Mucosa of descending colon (tissue), 3 donors: ENCODE data around the gene SMC3. TPM values are rescaled to one million over a fixed set of nuclear protein-coding genes. Genes with fewer than 3 reads are reported as not detected.
"Not testable (repeated sequence)": the region's sequence is repeated elsewhere in the genome, so short reads cannot be mapped to it uniquely, and the experiment has no call there.

Source experiments
- ATAC-seq: fragments of 200-7000 bp; cut with Tn5 transposase; one replicate; pipeline ENCODE4 v1.9.1; 2020; ENCODE audit warnings: mild to moderate bottlenecking, moderate library complexity
- DNase-seq, 3 donors: peaks; one replicate each; pipeline ENCODE4 v3.0.0-alpha.2; 2020
- H3K36me3 ChIP-seq: fragments of 200-600 bp; one replicate; pipeline ENCODE4 v1.8.0; 2021; ENCODE audit warnings: low read depth, mild to moderate bottlenecking
- H3K4me1 ChIP-seq: fragments of 200-600 bp; one replicate; pipeline ENCODE4 v1.8.0; 2021; ENCODE audit warnings: low read depth, mild to moderate bottlenecking
- H3K4me3 ChIP-seq: fragments of 200-600 bp; one replicate; pipeline ENCODE4 v1.8.0; 2021; ENCODE audit warnings: mild to moderate bottlenecking
- H3K9me3 ChIP-seq: fragments of 200-600 bp; one replicate; pipeline ENCODE4 v1.8.0; 2021; ENCODE audit warnings: mild to moderate bottlenecking
- intact Hi-C, 2 donors: fragments of 100-400 bp; cut with DNase I in 1 of 2; cut with micrococcal nuclease in 1 of 2; formaldehyde crosslinking; loops; one replicate each; pipeline versions ENCODE4 v1.11.0 to v1.11.1; 2022; cut with DNase I, micrococcal nuclease
- total RNA-seq, 3 donors: library from RNA; stranded (reverse); fragmentation: NEBNext Ultra II Directional in 2 of 3; extraction: Animal tissue kit (Norgen Biotek cat#: 25700) in 2 of 3; gene quantifications; one replicate each; pipeline versions ENCODE4 v1.2.1 to v1.2.4, GENCODE V29; 2021 to 2023
- TF ChIP-seq, protein P1 (sequence below): fragments of 200-600 bp; IDR thresholded peaks from one replicate; pipeline ENCODE4 v1.8.0; 2022; ENCODE audit warnings: antibody characterized with exemption, mild to moderate bottlenecking
- donor health status: DM: no; HTN: no; CAD: no; lungs with moderate emphysema.
- donor health status: DM: no; HTN: no; CAD: no.
- donor health status: DM: no; HTN: yes; CAD: no.

SMC3 gene
- total RNA-seq, 3 donors from 2014 or later: 24.1 to 36.3 (median 27.3) TPM

DNA sequence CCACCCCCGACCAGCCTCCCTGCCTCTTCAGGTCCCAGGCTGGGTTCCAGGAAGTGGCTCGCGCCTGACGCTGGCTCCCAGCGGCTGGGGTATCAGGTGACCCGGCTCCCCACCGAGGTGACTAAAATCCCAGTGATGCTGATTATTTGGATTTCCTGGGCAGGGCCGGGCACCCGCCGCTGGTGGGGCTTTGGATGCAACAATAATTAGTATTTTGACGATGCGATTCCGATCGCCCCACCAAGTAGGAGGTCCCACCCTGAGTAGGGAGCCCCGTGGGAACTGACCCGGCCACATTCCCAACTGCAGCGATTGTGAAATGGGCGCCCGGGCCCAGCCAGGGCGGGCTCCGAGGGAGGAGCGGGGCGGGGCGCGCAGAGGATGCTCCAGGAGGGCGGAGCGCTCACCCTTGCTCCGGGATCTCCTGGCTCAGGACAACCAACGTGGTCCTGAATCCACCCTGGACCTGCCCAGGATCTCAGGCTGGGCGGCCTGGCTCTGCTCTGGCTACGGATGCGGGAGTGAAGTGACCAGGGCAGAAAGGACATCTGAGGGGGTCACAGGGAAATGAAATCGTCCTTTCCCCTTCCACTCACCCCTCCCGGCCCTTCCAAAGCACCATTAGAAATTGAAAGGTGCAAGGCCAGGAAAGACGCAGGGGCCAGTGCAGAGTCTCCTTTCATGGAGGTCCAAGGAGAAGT is 37.2 kb upstream of the SMC3 start:
- ATAC-seq: peak; percentile 72
- H3K4me3 ChIP-seq: no peak overlapping the region
- no peaks in the 10 kb centered on the region for H3K36me3 ChIP-seq
- DNase-seq: peak in 2 of 3 donors; percentile 36 to 53
- intact Hi-C loops: no loop called here
- H3K9me3 ChIP-seq: no peaks in the 10 kb centered on the region
- H3K4me1 ChIP-seq: no peaks in the 10 kb centered on the region
- TF ChIP-seq, protein P1, sequence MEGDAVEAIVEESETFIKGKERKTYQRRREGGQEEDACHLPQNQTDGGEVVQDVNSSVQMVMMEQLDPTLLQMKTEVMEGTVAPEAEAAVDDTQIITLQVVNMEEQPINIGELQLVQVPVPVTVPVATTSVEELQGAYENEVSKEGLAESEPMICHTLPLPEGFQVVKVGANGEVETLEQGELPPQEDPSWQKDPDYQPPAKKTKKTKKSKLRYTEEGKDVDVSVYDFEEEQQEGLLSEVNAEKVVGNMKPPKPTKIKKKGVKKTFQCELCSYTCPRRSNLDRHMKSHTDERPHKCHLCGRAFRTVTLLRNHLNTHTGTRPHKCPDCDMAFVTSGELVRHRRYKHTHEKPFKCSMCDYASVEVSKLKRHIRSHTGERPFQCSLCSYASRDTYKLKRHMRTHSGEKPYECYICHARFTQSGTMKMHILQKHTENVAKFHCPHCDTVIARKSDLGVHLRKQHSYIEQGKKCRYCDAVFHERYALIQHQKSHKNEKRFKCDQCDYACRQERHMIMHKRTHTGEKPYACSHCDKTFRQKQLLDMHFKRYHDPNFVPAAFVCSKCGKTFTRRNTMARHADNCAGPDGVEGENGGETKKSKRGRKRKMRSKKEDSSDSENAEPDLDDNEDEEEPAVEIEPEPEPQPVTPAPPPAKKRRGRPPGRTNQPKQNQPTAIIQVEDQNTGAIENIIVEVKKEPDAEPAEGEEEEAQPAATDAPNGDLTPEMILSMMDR: no peak

DNA sequence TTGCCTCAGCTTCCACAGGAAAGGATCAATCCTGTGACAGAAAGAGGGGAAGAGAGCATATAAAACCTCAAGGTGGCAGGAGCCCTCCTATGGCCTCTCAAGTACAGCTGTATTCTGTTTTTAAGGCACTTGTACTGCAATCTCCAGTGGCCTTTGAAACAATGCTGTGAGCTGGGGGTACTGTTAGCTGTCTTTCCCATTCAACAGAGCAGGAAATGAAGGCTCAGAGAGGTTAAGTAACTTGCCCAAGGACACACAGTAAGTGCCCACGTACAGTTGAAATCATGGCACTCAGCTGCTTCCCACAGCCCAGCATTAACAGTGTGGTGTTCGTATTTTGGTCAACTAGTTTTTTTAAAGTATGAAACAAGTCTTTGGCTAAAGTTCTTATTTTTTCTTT is 35.8 kb upstream of the SMC3 start:
- ATAC-seq: no peak
- TF ChIP-seq, protein P1: no peak
- intact Hi-C loops: no loop called here

DNA sequence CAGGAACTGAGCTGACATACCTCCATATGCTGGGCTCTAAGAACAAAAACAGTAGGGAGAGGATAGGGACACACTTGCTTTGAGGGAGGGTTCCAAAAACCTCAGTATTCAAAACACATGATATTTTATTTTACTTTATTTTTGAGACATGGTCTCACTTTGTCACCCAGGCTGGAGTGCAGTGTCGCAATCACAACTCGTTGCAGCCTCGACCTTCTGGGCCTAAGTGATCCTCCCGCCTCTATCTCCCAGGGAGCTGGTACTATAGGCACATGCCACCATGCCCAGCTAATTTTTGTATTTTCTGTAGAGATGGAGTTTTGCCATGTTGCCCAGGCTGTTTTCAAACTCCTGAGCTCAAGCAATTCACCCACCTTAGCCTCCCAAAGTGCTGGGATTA is 34.9 kb upstream of the SMC3 start:
- intact Hi-C loops, DNase-seq, H3K4me1 ChIP-seq, H3K9me3 ChIP-seq, H3K4me3 ChIP-seq, ATAC-seq, H3K36me3 ChIP-seq: not testable (repeated sequence)

More for the DNA sequence above, 35.8 kb upstream of the SMC3 start:
- no peaks in the 10 kb centered on the region for H3K4me1 ChIP-seq
- no peaks in the 10 kb centered on the region for H3K9me3 ChIP-seq
- H3K4me3 ChIP-seq: no peak overlapping the region
- no peaks in the 10 kb centered on the region for H3K36me3 ChIP-seq
- DNase-seq: no peak

DNA sequence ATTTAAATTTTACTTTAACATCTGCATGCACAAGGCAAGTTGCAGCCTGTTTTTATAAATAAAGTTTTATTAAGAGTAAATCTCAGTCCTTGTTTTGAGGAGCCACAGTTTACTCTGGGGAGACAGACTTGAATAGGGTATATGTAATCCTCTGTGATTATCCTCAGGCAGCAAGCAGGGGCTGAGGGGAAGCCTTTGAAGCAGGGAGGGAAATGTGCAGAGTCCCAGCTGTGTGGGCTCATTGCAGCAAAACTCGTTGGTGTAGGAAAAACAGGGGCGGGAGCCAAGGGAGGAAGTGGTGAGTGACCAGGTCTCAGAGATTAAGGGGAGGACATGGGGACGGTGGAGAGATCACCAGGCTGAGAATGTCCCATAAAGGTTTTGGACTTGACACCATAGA is 34.3 kb upstream of the SMC3 start:
- DNase-seq (no peak), ATAC-seq (no peak)
- no peaks in the 10 kb centered on the region for H3K36me3 ChIP-seq
- no peaks in the 10 kb centered on the region for H3K9me3 ChIP-seq
- TF ChIP-seq, protein P1: no peak
- intact Hi-C loops: no loop called here
- H3K4me1 ChIP-seq: no peaks in the 10 kb centered on the region
- no peak overlapping the region for H3K4me3 ChIP-seq

DNA sequence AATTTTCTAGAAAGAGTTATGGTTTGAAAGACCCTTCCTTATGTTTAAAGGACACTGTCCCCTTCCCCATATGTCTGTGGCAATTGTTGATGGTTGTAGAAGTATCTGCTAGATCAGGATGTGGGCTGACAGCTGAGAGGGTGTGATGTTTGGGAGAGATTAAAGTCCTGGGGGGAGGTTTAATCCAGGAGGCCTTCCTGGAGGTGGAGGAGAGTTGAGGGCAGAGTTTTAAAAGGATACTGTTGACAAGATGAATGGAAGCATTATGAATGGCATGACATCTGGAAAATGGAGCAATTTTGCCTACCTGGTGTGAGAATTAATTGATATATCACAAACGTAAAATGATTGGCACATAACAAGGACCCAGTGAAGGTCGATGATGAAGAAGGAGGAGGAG is 32.9 kb upstream of the SMC3 start:
- ATAC-seq (no peak), DNase-seq (no peak)
- no peaks in the 10 kb centered on the region for H3K9me3 ChIP-seq
- TF ChIP-seq, protein P1: no peak
- H3K4me3 ChIP-seq: no peak overlapping the region
- no peaks in the 10 kb centered on the region for H3K4me1 ChIP-seq
- no peaks in the 10 kb centered on the region for H3K36me3 ChIP-seq
- intact Hi-C loops: no loop called here

DNA sequence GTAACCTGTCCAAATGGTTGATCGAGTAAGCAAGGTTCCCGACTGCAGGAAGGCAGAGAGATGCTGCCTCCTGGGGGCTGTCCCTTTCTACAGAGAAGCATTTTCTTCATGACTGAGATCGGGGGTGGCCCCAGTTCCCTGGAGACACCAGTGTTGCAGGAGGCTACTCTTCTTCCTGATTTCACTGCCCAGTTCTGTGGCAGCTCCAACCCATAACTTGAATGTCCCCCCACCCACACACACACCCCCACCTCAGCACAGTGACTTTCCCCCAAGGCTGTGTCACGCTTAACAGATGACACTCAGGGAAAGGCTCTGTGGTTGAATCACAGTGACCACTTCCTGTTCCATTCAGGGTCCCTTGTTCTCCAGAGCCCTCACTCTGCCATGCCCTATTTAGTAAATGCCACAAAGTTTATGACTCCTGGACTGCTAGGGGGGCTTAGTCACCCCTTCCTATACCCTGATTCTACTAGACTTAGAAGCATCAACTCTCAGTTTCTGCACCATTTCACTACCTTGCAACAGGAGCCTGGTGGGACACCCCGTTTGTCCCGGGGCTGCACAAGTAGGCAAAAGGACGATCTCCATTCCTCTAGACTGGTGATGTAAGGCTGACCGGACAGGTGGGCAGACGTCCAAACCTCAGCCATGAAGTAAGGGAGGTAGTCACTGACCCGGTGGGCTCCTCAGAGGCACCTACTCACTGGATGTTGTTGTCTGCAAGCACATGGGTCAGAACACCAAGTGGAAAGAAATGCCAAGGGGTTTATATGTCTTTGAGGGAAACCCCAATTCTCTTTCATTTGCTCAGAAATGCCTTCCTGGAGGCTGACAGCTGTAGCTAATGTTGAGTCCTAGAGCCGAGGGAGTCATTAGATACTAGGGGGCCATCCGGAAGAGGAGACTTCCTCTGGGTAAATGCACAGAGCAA is 31.3 kb upstream of the SMC3 start:
- TF ChIP-seq, protein P1: no peak
- Histone ChIP-seq H3K9me3 (no peaks in the 10 kb centered on the region), H3K4me3 (no peak overlapping the region), H3K36me3 (no peaks in the 10 kb centered on the region), H3K4me1 (no peaks in the 10 kb centered on the region)
- peak; percentile 64 for ATAC-seq
- intact Hi-C loops: no loop called here
- peak in 1 of 3 donors; percentile 43 for DNase-seq
